Astrocyte (in vitro differentiated cells and primary cell): ENCODE data around the gene PPM1H. TPM values are rescaled to one million over a fixed set of nuclear protein-coding genes. Genes with fewer than 3 reads are reported as not detected.

Experiments used
- DNase-seq: peaks from one replicate; pipeline ENCODE4 v3.0.0-alpha.2; 2010; ENCODE audit warnings: low read depth
- FAIRE-seq: peaks from 2 replicates; lab custom pipeline; 2011; peaks lifted over from hg19 to GRCh38; lab: Jason Lieb, UNC
- H2AFZ ChIP-seq: 2 replicates; pipeline ENCODE4 v1.6.0; 2012; ENCODE audit warnings: low read depth, low read length, inconsistent platforms
- H3K27ac ChIP-seq: 2 replicates; pipeline ENCODE4 v1.5.1; 2011; ENCODE audit warnings: low read depth, low read length, inconsistent platforms
- H3K27me3 ChIP-seq: 2 replicates; pipeline ENCODE4 v1.6.0; 2011; ENCODE audit warnings: low read length, inconsistent platforms; ENCODE audit not compliant: insufficient read depth
- H3K36me3 ChIP-seq: 2 replicates; pipeline ENCODE4 v1.5.1; 2011; ENCODE audit warnings: low read length, inconsistent platforms; ENCODE audit not compliant: insufficient read depth
- H3K4me1 ChIP-seq: 2 replicates; pipeline ENCODE4 v1.5.1; 2011; ENCODE audit warnings: low read length, inconsistent platforms; ENCODE audit not compliant: insufficient read depth
- H3K4me2 ChIP-seq: 2 replicates; pipeline ENCODE4 v1.6.0; 2012; ENCODE audit warnings: low read length, inconsistent platforms
- H3K4me3 ChIP-seq: 2 replicates; pipeline ENCODE4 v1.5.1; 2011; ENCODE audit warnings: low read depth, mild to moderate bottlenecking, low read length, inconsistent platforms; ENCODE audit not compliant: insufficient read depth
- H3K79me2 ChIP-seq: 2 replicates; pipeline ENCODE4 v1.6.0; 2012; ENCODE audit warnings: mild to moderate bottlenecking, low read length, inconsistent platforms; ENCODE audit not compliant: insufficient read depth
- H3K9ac ChIP-seq: 2 replicates; pipeline ENCODE4 v1.6.0; 2012; ENCODE audit warnings: mild to moderate bottlenecking, low read length, inconsistent platforms
- H3K9me3 ChIP-seq: 2 replicates; pipeline ENCODE4 v1.5.1; 2012; ENCODE audit warnings: low read depth, mild to moderate bottlenecking, low read length, inconsistent platforms; ENCODE audit not compliant: insufficient read depth
- H4K20me1 ChIP-seq: 2 replicates; pipeline ENCODE4 v1.6.0; 2012; ENCODE audit warnings: low read length, inconsistent platforms; ENCODE audit not compliant: insufficient read depth
- H3K27ac Mint-ChIP-seq: one replicate; pipeline ENCODE4 v1.8.0; 2021; ENCODE audit warnings: mild to moderate bottlenecking, mixed read lengths; ENCODE audit not compliant: unreplicated experiment
- H3K27me3 Mint-ChIP-seq: one replicate; pipeline ENCODE4 v1.8.0; 2021; ENCODE audit warnings: low read depth, mixed read lengths; ENCODE audit not compliant: unreplicated experiment
- H3K36me3 Mint-ChIP-seq: one replicate; pipeline ENCODE4 v1.8.0; 2021; ENCODE audit warnings: low read depth, mixed read lengths; ENCODE audit not compliant: unreplicated experiment
- H3K4me1 Mint-ChIP-seq: one replicate; pipeline ENCODE4 v1.8.0; 2021; ENCODE audit warnings: low read depth, mixed read lengths; ENCODE audit not compliant: unreplicated experiment
- H3K4me3 Mint-ChIP-seq: one replicate; pipeline ENCODE4 v1.8.0; 2021; ENCODE audit warnings: mild to moderate bottlenecking, moderate library complexity, mixed read lengths; ENCODE audit not compliant: unreplicated experiment
- H3K9me3 Mint-ChIP-seq: one replicate; pipeline ENCODE4 v1.8.0; 2021; ENCODE audit warnings: mild to moderate bottlenecking, mixed read lengths; ENCODE audit not compliant: unreplicated experiment
- CTCF ChIP-seq: IDR thresholded peaks from 2 replicates; pipeline ENCODE4 v1.5.1; 2011; ENCODE audit warnings: low read depth, mild to moderate bottlenecking, inconsistent platforms, low read length, moderate library complexity; ENCODE audit not compliant: insufficient read depth
- EZH2 ChIP-seq: IDR thresholded peaks from 2 replicates; pipeline ENCODE4 v1.6.1; 2012; ENCODE audit warnings: mild to moderate bottlenecking, low read length, inconsistent platforms; ENCODE audit not compliant: insufficient read depth
- total RNA-seq: library from RNA; stranded (reverse); gene quantifications from 2 replicates; pipeline ENCODE4 v1.2.1, GENCODE V29; 2021

The PPM1H gene
- total RNA-seq, 1 donor from 2014 or later, result 7.8 TPM

GRCh38 chr12:62692884-62693283 lies 242.1 kb downstream of the PPM1H start:
- H3K9me3 ChIP-seq, result no peaks in the 10 kb centered on the region
- H4K20me1 ChIP-seq, result no peaks in the 10 kb centered on the region
- Mint-ChIP-seq H3K4me3 (no peak overlapping the region), H3K9me3 (peaks cover 2% of the 10 kb centered on the region), H3K27ac (peak overlapping the region; percentile 49), H3K27me3 (no peaks in the 10 kb centered on the region), H3K36me3 (peaks cover 7% of the 10 kb centered on the region), H3K4me1 (peaks cover 12% of the 10 kb centered on the region)
- DNase-seq, result peak; percentile 99
- peak overlapping the region; percentile 74 for H3K9ac ChIP-seq
- H2AFZ ChIP-seq, result peak overlapping the region; percentile 48
- peak overlapping the region; percentile 71 for H3K4me2 ChIP-seq
- H3K27me3 ChIP-seq, result no peaks in the 10 kb centered on the region
- peak overlapping the region; percentile 85 for H3K27ac ChIP-seq
- FAIRE-seq, result peak; percentile 87
- no peaks in the 10 kb centered on the region for H3K36me3 ChIP-seq
- H3K4me3 ChIP-seq, result no peak overlapping the region
- TF ChIP-seq CTCF (no peak), EZH2 (no peak)
- H3K79me2 ChIP-seq, result no peaks in the 10 kb centered on the region
- peaks cover 23% of the 10 kb centered on the region for H3K4me1 ChIP-seq

- H4K20me1 ChIP-seq, result no peaks in the 10 kb centered on the region
- H2AFZ ChIP-seq, result no peak overlapping the region
- H3K27me3 ChIP-seq, result no peaks in the 10 kb centered on the region
- H3K27ac Mint-ChIP-seq, result no peak overlapping the region
- no peaks in the 10 kb centered on the region for H3K27me3 Mint-ChIP-seq
- no peaks in the 10 kb centered on the region for H3K9me3 Mint-ChIP-seq
- TF ChIP-seq EZH2, result no peak
- TF ChIP-seq CTCF, result no peak
- no peak for FAIRE-seq
- DNase-seq, result no peak
- peaks cover 7% of the 10 kb centered on the region for H3K36me3 Mint-ChIP-seq
- no peak overlapping the region for H3K27ac ChIP-seq
- H3K9me3 ChIP-seq, result no peaks in the 10 kb centered on the region
- H3K4me3 Mint-ChIP-seq, result no peak overlapping the region
- peaks cover 12% of the 10 kb centered on the region for H3K4me1 Mint-ChIP-seq
- no peaks in the 10 kb centered on the region for H3K36me3 ChIP-seq
- no peak overlapping the region for H3K9ac ChIP-seq
- no peak overlapping the region for H3K4me3 ChIP-seq
- no peaks in the 10 kb centered on the region for H3K79me2 ChIP-seq
- no peak overlapping the region for H3K4me2 ChIP-seq
- H3K4me1 ChIP-seq, result peaks cover 21% of the 10 kb centered on the region
These were observed 243.6 kb downstream of the PPM1H start for GRCh38 chr12:62691309-62691708.

GRCh38 chr12:62689042-62689839 lies 245.7 kb downstream of the PPM1H start:
- Mint-ChIP-seq H3K4me1 (peaks cover 12% of the 10 kb centered on the region), H3K4me3 (no peak overlapping the region), H3K27me3 (no peaks in the 10 kb centered on the region), H3K36me3 (peaks cover 4% of the 10 kb centered on the region), H3K9me3 (no peaks in the 10 kb centered on the region), H3K27ac (no peak overlapping the region)
- Histone ChIP-seq H3K27ac (no peak overlapping the region), H3K36me3 (no peaks in the 10 kb centered on the region), H3K9ac (no peak overlapping the region), H3K4me1 (peaks cover 21% of the 10 kb centered on the region), H3K9me3 (no peaks in the 10 kb centered on the region), H3K4me3 (no peak overlapping the region), H3K79me2 (no peaks in the 10 kb centered on the region), H3K27me3 (no peaks in the 10 kb centered on the region), H3K4me2 (no peak overlapping the region), H4K20me1 (no peaks in the 10 kb centered on the region), H2AFZ (no peak overlapping the region)
- no peak for FAIRE-seq
- TF ChIP-seq CTCF (no peak), EZH2 (no peak)
- DNase-seq, result peak; percentile 38
